Caco-2 (cell line): ENCODE data around the gene NSUN3. TPM values are rescaled to one million over a fixed set of nuclear protein-coding genes. Genes with fewer than 3 reads are reported as not detected.

Experiments used
- BruUV-seq: library from RNA; stranded (reverse); fragments of 400-500 nt; replicated peaks from 2 replicates; lab custom pipeline; 2021; lab: Mats Ljungman, UMichigan
- CTCF ChIA-PET: fragments of 300-600 bp; sonication (Branson Sonifier 250); formaldehyde crosslinking; loops from one replicate; lab custom pipeline; 2022; ENCODE audit warnings: antibody characterized with exemption; lab: Charles Lee
- POLR2A ChIA-PET: fragments of 300-600 bp; sonication (Branson Sonifier 250); formaldehyde crosslinking; loops from one replicate; lab custom pipeline; 2022; ENCODE audit warnings: antibody characterized with exemption; lab: Charles Lee
- DNase-seq, 2 experiments: peaks; one replicate each; pipeline versions ENCODE4 v3.0.0 to v3.0.0-alpha.2; 2020 to 2022
- H3K27me3 ChIP-seq: replicated peaks from 2 replicates; pipeline ENCODE4 v1.6.0; 2011; ENCODE audit warnings: low read length; ENCODE audit not compliant: control insufficient read depth, insufficient read depth
- H3K36me3 ChIP-seq: 2 replicates; pipeline ENCODE4 v1.5.1; 2011; ENCODE audit warnings: low read length; ENCODE audit not compliant: control insufficient read depth, insufficient read depth
- H3K4me1 ChIP-seq: fragments of 250-450 bp; sonication (Bioruptor Pico); 2 replicates; pipeline ENCODE4 v1.5.1; 2020; ENCODE audit warnings: mild to moderate bottlenecking
- H3K4me3 ChIP-seq: 2 replicates; pipeline ENCODE4 v1.5.1; 2011; ENCODE audit warnings: low read depth, mild to moderate bottlenecking, control low read depth, low read length
- H3K9me3 ChIP-seq: fragments of 250-450 bp; sonication (Bioruptor Pico); 2 replicates; pipeline ENCODE4 v1.5.1; 2020; ENCODE audit warnings: mild to moderate bottlenecking, moderate library complexity
- H3K27ac Mint-ChIP-seq: one replicate; pipeline ENCODE4 v1.8.0; 2022; ENCODE audit warnings: mixed read lengths; ENCODE audit not compliant: unreplicated experiment
- H3K27me3 Mint-ChIP-seq: one replicate; pipeline ENCODE4 v1.8.0; 2022; ENCODE audit warnings: mixed read lengths; ENCODE audit not compliant: insufficient read depth, unreplicated experiment
- H3K36me3 Mint-ChIP-seq: one replicate; pipeline ENCODE4 v1.8.0; 2022; ENCODE audit warnings: mild to moderate bottlenecking, mixed read lengths; ENCODE audit not compliant: insufficient read depth, unreplicated experiment
- H3K4me1 Mint-ChIP-seq: one replicate; pipeline ENCODE4 v1.8.0; 2022; ENCODE audit warnings: low read depth, mixed read lengths; ENCODE audit not compliant: unreplicated experiment
- H3K4me3 Mint-ChIP-seq: one replicate; pipeline ENCODE4 v1.8.0; 2022; ENCODE audit warnings: mild to moderate bottlenecking, moderate library complexity, mixed read lengths; ENCODE audit not compliant: unreplicated experiment
- H3K9me3 Mint-ChIP-seq: one replicate; pipeline ENCODE4 v1.8.0; 2022; ENCODE audit warnings: mixed read lengths; ENCODE audit not compliant: unreplicated experiment
- CTCF ChIP-seq, 2 experiments: fragments of 200-600 bp in 1 of 2; IDR thresholded peaks; 1 replicate in 1 of 2; 2 replicates in 1 of 2; pipeline versions ENCODE4 v1.5.1 to v1.8.0; 2011 to 2022; ENCODE audit warnings: antibody characterized with exemption in 1 of 2, control low read depth in 1 of 2, inconsistent platforms in 1 of 2, low read depth in 1 of 2, low read length in 1 of 2, mild to moderate bottlenecking in 1 of 2, moderate library complexity in 1 of 2; ENCODE audit not compliant: insufficient read depth in 1 of 2, severe bottlenecking in 1 of 2, unreplicated experiment in 1 of 2
- intact Hi-C: fragments of 100-400 bp; cut with micrococcal nuclease; formaldehyde crosslinking; loops from one replicate; pipeline ENCODE4 v1.10.0; 2022; ENCODE audit not compliant: unreplicated experiment
- total RNA-seq: library from RNA; stranded (reverse); gene quantifications from 2 replicates; pipeline ENCODE4 v1.2.3, GENCODE V29; 2022

Gene NSUN3
- total RNA-seq, 1 experiment from 2014 or later = 7.1 TPM

DNA sequence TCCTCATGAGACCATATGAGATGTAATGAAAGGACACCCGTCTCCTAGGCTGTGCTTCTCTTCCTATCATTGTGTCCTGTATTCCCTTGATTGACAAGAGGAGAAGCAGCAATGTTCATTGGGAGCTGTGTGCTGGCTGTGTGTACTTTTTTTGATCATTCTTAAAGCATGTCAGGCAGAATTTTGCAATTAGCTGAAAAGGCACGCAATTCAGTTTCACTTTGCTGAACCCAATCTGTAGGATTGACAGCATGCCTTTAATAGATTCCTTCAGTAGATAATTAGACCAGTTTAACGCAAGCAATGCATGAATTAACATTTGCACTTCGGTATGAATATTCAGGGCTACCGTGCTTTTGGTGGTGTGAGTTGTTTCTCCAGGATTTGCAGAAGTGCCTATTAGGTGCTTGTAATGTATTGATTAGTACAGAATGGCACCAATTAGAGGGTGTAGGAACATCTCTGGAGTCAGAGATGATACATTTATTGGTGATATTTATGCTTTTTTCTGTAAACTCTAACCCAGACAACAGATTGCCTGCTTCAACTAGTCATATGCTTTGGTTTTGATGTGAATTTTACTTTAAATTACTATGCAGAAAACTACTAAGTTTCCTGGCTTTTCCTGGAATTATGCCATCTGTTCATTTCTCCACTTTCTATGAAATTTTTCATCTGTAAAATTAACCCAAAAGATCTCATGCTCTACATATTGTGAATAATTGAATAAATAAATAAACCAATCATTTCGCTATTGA, 114.3 kb downstream of the NSUN3 start:
- Mint-ChIP-seq H3K4me3 (no peak overlapping the region), H3K4me1 (peaks cover 7% of the 10 kb centered on the region), H3K36me3 (no peaks in the 10 kb centered on the region), H3K27ac (no peak overlapping the region), H3K9me3 (no peaks in the 10 kb centered on the region), H3K27me3 (no peaks in the 10 kb centered on the region)
- TF ChIP-seq CTCF (IDR thresholded peaks at IDR 0.05; ENCODE audit: insufficient read depth in 1 of 2, low read depth in 1 of 2, low read length in 1 of 2, severe bottlenecking in 1 of 2, unreplicated experiment in 1 of 2) = no peak
- ChIA-PET CTCF (no interaction called here), POLR2A (no interaction called here)
- no peak overlapping the region for H3K4me3 ChIP-seq
- H3K4me1 ChIP-seq = no peaks in the 10 kb centered on the region
- no peak for DNase-seq
- BruUV-seq = no TSS peak
- H3K9me3 ChIP-seq = no peaks in the 10 kb centered on the region; the same call in 1 of the 2 replicates
- intact Hi-C loops = no loop called here
- no peaks in the 10 kb centered on the region for H3K27me3 ChIP-seq
- H3K36me3 ChIP-seq = no peaks in the 10 kb centered on the region

Other genes with a start within 250 kb of the NSUN3 start
- gene PROS1, start 89.2 kb upstream of the NSUN3 start, total RNA-seq = 19.4 and 23.4 TPM in 2 replicates
- gene ARL13B, start 82.9 kb upstream of the NSUN3 start, total RNA-seq = 7.6 and 7.7 TPM in 2 replicates
- gene STX19, start 34.5 kb upstream of the NSUN3 start, total RNA-seq = not detected in 2 replicates
- 3.3 and 3.7 TPM in 2 replicates for gene DHFR2, start 145 bp upstream of the NSUN3 start, total RNA-seq